KMS-11 (cell line): ENCODE data around the gene LRRK1.

Experiments
- H2AFZ ChIP-seq: fragments of 200-600 bp; sonication (generic); 2 replicates; pipeline ENCODE4 v1.6.1; 2016; ENCODE audit warnings: antibody characterized with exemption, mixed run types, low read depth
- H3K27ac ChIP-seq: fragments of 200-600 bp; sonication (generic); 2 replicates; pipeline ENCODE4 v1.6.1; 2016; ENCODE audit warnings: mild to moderate bottlenecking, mixed run types
- H3K27me3 ChIP-seq: fragments of 200-600 bp; sonication (generic); 2 replicates; pipeline ENCODE4 v1.6.1; 2017; ENCODE audit warnings: mild to moderate bottlenecking, low read depth, mixed run types, moderate library complexity; ENCODE audit not compliant: insufficient read depth
- H3K36me3 ChIP-seq: fragments of 200-600 bp; sonication (generic); 2 replicates; pipeline ENCODE4 v1.6.1; 2017; ENCODE audit warnings: mild to moderate bottlenecking, mixed run types; ENCODE audit not compliant: insufficient read depth
- H3K4me1 ChIP-seq: fragments of 200-600 bp; sonication (generic); 2 replicates; pipeline ENCODE4 v1.6.1; 2016; ENCODE audit warnings: mild to moderate bottlenecking, low read depth, mixed run types; ENCODE audit not compliant: poor library complexity, severe bottlenecking
- H3K4me2 ChIP-seq: fragments of 200-600 bp; sonication (generic); 2 replicates; pipeline ENCODE4 v1.7.0; 2016; ENCODE audit warnings: mild to moderate bottlenecking, mixed run types
- H3K4me3 ChIP-seq: fragments of 200-600 bp; sonication (generic); IDR thresholded peaks from 2 replicates; pipeline ENCODE4 v1.6.1; 2017; ENCODE audit warnings: low read depth, low read length, mixed read lengths; ENCODE audit not compliant: insufficient read depth
- H3K79me2 ChIP-seq: fragments of 200-600 bp; sonication (generic); 2 replicates; pipeline ENCODE4 v1.6.1; 2016; ENCODE audit warnings: low read depth, mixed run types; ENCODE audit not compliant: insufficient read depth
- H3K9ac ChIP-seq: fragments of 200-600 bp; sonication (generic); 2 replicates; pipeline ENCODE4 v1.6.1; 2016; ENCODE audit warnings: mild to moderate bottlenecking, mixed run types
- H4K20me1 ChIP-seq: fragments of 200-600 bp; sonication (generic); 2 replicates; pipeline ENCODE4 v1.6.1; 2016; ENCODE audit warnings: mild to moderate bottlenecking, mixed run types; ENCODE audit not compliant: insufficient read depth
- CTCF ChIP-seq: fragments of 200-600 bp; sonication (generic); conservative IDR thresholded peaks from 2 replicates; pipeline ENCODE4 v1.6.1; 2017; ENCODE audit warnings: low read depth, mild to moderate bottlenecking, antibody characterized with exemption, low read length, moderate library complexity, mixed read lengths

Gene LRRK1

DNA sequence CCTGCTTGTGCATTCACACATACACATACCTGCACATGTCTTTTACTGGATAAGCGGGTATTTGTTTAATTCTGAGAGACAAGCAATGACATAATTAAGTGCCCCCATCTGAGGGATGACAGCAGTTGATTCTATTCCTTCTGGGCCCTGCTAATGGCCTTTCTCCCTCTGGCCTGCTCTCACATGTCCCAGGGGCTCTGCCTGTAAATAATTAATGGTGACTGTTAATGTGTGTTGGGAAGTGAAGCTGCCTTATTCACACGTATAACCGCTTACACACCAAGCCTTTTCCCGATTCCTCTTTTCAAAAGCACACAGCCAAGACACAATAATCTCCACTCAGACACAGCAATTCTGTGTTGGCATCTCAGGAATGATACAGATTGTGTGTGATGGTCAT is 47.8 kb downstream of the LRRK1 start:
- H3K4me3 ChIP-seq = no peak overlapping the region
- no peaks in the 10 kb centered on the region for H3K36me3 ChIP-seq
- no peaks in the 10 kb centered on the region for H3K79me2 ChIP-seq
- H3K9ac ChIP-seq = no peak overlapping the region
- H3K4me1 ChIP-seq = no peaks in the 10 kb centered on the region
- no peaks in the 10 kb centered on the region for H4K20me1 ChIP-seq
- no peak overlapping the region for H3K4me2 ChIP-seq
- no peaks in the 10 kb centered on the region for H3K27me3 ChIP-seq
- TF ChIP-seq CTCF = no peak
- H2AFZ ChIP-seq = no peak overlapping the region
- no peak overlapping the region for H3K27ac ChIP-seq

DNA sequence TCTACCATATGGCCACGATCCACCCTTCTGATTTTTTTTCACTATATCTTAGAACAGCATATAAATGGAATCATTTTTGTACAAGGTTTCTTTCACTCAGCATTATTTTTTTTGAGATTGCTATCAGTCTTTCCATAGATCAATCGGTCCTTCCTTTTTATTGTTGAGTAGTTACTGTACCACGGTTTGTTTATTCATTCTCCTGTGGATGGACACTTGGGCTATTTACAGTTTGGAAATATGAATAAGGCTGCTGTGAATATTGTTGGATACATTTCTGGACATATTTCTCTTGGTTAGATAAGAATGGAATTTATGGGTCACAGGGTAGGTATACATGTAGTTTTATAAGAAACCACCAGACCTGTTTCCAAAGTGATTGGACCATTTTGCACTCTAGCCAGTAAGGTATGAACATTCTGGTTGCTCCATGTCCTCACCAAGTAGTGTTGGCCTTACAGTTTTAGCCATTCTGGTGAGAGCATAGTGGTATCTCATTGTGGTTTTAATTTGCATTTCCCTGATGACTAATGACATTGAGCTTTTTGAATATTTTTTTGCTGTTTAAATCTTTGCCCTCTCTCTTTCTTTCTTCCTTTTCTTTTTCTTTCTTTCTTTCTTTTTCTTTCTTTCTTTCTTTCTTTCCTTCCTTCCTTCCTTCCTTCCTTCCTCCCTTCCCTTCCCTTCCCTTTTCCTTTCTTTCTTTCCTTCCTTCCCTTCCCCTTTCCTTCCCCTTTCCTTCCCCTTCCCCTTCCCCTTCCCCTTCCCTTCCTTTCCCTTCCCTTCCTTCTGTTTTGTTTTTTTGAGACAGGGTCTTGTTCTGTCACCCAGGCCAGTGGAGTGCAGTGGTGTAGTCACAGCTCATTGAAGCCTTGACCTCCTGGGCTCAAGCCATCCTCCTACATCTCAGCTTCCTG is 49.2 kb downstream of the LRRK1 start:
- Histone ChIP-seq H3K36me3 (no peaks in the 10 kb centered on the region), H3K4me3 (no peak overlapping the region), H3K4me1 (no peaks in the 10 kb centered on the region), H2AFZ (no peak overlapping the region), H3K27me3 (no peaks in the 10 kb centered on the region), H3K27ac (no peak overlapping the region), H3K79me2 (no peaks in the 10 kb centered on the region), H3K9ac (no peak overlapping the region), H3K4me2 (no peak overlapping the region), H4K20me1 (no peaks in the 10 kb centered on the region)
- TF ChIP-seq CTCF = no peak

- Histone ChIP-seq H3K36me3 (no peaks in the 10 kb centered on the region), H4K20me1 (no peaks in the 10 kb centered on the region), H3K79me2 (no peaks in the 10 kb centered on the region), H2AFZ (no peak overlapping the region), H3K27ac (no peak overlapping the region), H3K4me1 (no peaks in the 10 kb centered on the region), H3K4me3 (no peak overlapping the region), H3K9ac (no peak overlapping the region), H3K4me2 (no peak overlapping the region), H3K27me3 (no peaks in the 10 kb centered on the region)
- no peak for TF ChIP-seq CTCF
Measured at GRCh38 chr15:100972975-100973350, 53.8 kb downstream of the LRRK1 start.

DNA sequence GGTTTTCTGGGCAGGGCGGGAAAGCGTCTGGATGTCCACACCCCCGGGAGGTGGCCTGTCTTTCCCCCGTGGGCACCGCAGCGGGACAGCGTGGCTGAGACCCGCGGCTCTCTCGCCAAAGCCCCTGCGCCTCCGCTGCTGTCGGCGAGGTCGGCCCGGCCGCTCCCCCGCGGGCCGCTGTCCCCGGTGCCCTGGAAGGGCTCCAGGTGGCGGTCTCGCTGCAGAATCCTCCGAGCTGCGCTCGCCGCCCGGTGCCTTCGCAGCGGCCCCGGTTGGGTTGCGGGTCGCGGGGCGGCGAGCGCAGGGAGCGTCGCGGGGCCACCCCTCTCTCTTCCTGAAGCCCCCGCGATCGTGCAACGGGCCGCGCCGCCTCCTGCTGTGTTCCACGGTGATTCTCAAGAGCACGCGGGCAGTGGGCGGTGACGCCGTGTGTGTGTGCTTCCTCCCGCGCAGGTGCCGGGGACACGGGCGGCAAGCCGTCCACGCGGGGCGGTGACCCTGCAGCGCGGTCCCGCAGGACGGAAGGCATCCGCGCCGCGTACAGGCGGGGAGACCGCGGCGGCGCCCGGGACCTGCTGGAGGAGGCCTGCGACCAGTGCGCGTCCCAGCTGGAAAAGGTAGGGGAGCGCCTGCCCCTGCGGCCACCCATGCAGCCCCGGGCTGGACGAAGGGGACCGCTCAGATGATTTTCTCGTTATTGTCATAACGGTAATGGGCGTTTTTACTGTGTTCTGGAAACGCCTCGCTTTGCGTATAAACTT is 54.4 kb downstream of the LRRK1 start:
- Histone ChIP-seq H3K27ac (no peak overlapping the region), H3K4me3 (no peak overlapping the region), H3K36me3 (no peaks in the 10 kb centered on the region), H3K79me2 (no peaks in the 10 kb centered on the region), H2AFZ (no peak overlapping the region), H4K20me1 (no peaks in the 10 kb centered on the region), H3K4me1 (no peaks in the 10 kb centered on the region), H3K9ac (no peak overlapping the region), H3K4me2 (no peak overlapping the region), H3K27me3 (no peaks in the 10 kb centered on the region)
- no peak for TF ChIP-seq CTCF
